OCI-LY1 (cell line): ENCODE results near the gene TRAFD1.

Experiments
- CTCF ChIP-seq: fragments of 200-600 bp; sonication (generic), shearing (Covaris generic); IDR thresholded peaks from 2 replicates; pipeline ENCODE4 v1.5.1; 2017; ENCODE audit warnings: mild to moderate bottlenecking, antibody characterized with exemption, low read length, moderate library complexity, mixed read lengths
- EZH2 ChIP-seq: fragments of 200-600 bp; sonication (generic), shearing (Covaris generic); IDR thresholded peaks from 2 replicates; pipeline ENCODE4 v1.8.0; 2017; ENCODE audit warnings: borderline replicate concordance, mixed run types, mild to moderate bottlenecking, antibody characterized with exemption, low read length, moderate library complexity, mixed read lengths

GRCh38 chr12:112176321-112177010, 51.1 kb downstream of the TRAFD1 start:
- TF ChIP-seq CTCF = no peak
- TF ChIP-seq EZH2 = no peak
